CD4-positive, alpha-beta T cell (primary cell): ENCODE measurements around the gene UQCC2. TPM values are rescaled to one million over a fixed set of nuclear protein-coding genes. Genes with fewer than 3 reads are reported as not detected.

Source experiments
- ATAC-seq: fragments of 200-7000 bp; cut with Tn5 transposase; one replicate; pipeline ENCODE4 v1.10.0; 2022; ENCODE audit warnings: mild to moderate bottlenecking; ENCODE audit not compliant: poor library complexity
- CTCF ChIA-PET: fragments of 350-600 bp; sonication (Branson Sonifier 250); formaldehyde crosslinking; loops from one replicate; lab custom pipeline; 2021; ENCODE audit warnings: antibody characterized with exemption, inconsistent platforms; lab: Charles Lee
- POLR2A ChIA-PET: fragments of 350-600 bp; sonication (Branson Sonifier 250); formaldehyde crosslinking; loops from one replicate; lab custom pipeline; 2021; ENCODE audit warnings: antibody characterized with exemption, inconsistent platforms; lab: Charles Lee
- DNase-seq, 14 experiments: peaks; one replicate each; pipeline ENCODE4 v3.0.0-alpha.2; 2013 to 2020; ENCODE audit warnings: mixed read lengths in 2 of 14
- H3K27ac ChIP-seq, 2 donors: one replicate each; pipeline versions ENCODE4 v1.5.1 to v1.7.0; 2013; ENCODE audit warnings: low read length in 2 of 2, low read depth in 1 of 2, mild to moderate bottlenecking in 1 of 2
- H3K27me3 ChIP-seq, 2 experiments: 1 replicate in 1 of 2; 2 replicates in 1 of 2; pipeline versions ENCODE4 v1.6.1 to v1.7.0; 2013; ENCODE audit warnings: low read length in 2 of 2, control low read depth in 1 of 2, mild to moderate bottlenecking in 1 of 2, moderate library complexity in 1 of 2; ENCODE audit not compliant: insufficient read depth in 2 of 2, control insufficient read depth in 1 of 2
- H3K36me3 ChIP-seq: one replicate; pipeline ENCODE4 v1.6.1; 2013; ENCODE audit warnings: low read length, control low read depth; ENCODE audit not compliant: insufficient read depth
- H3K4me1 ChIP-seq: one replicate; pipeline ENCODE4 v1.6.1; 2013; ENCODE audit warnings: low read length, control low read depth; ENCODE audit not compliant: insufficient read depth
- H3K4me3 ChIP-seq: one replicate; pipeline ENCODE4 v1.5.1; 2013; ENCODE audit warnings: mild to moderate bottlenecking, low read length, moderate library complexity
- H3K9me3 ChIP-seq, 2 experiments: 1 replicate in 1 of 2; 2 replicates in 1 of 2; pipeline versions ENCODE4 v1.6.1 to v1.7.0; 2013; ENCODE audit warnings: low read length in 2 of 2, mild to moderate bottlenecking in 2 of 2, control low read depth in 1 of 2, moderate library complexity in 1 of 2; ENCODE audit not compliant: control insufficient read depth in 1 of 2, insufficient read depth in 1 of 2
- H3K27ac Mint-ChIP-seq: one replicate; pipeline ENCODE4 v1.8.0; 2020; ENCODE audit warnings: mixed read lengths
- H3K27me3 Mint-ChIP-seq: one replicate; pipeline ENCODE4 v1.8.0; 2021; ENCODE audit warnings: mixed read lengths
- H3K36me3 Mint-ChIP-seq: one replicate; pipeline ENCODE4 v1.8.0; 2021; ENCODE audit warnings: low read depth, mixed read lengths
- H3K4me1 Mint-ChIP-seq: one replicate; pipeline ENCODE4 v1.8.0; 2021; ENCODE audit warnings: low read depth, mixed read lengths
- H3K4me3 Mint-ChIP-seq: one replicate; pipeline ENCODE4 v1.8.0; 2020; ENCODE audit warnings: mild to moderate bottlenecking, mixed read lengths
- H3K9me3 Mint-ChIP-seq: one replicate; pipeline ENCODE4 v1.8.0; 2020; ENCODE audit warnings: mixed read lengths
- CTCF ChIP-seq: fragments of 200-600 bp; IDR thresholded peaks from one replicate; pipeline ENCODE4 v1.8.0; 2022; ENCODE audit warnings: antibody characterized with exemption, mild to moderate bottlenecking
- intact Hi-C, 2 experiments: fragments of 100-400 bp; cut with DNase I in 1 of 2; cut with micrococcal nuclease in 1 of 2; formaldehyde crosslinking; loops; one replicate each; pipeline versions ENCODE4 v1.15.1 to v1.9.0; 2023 to 2025; cut with DNase I, micrococcal nuclease
- total RNA-seq, 174 experiments: library from RNA in 2 of 174; stranded (reverse) in 2 of 174; gene quantifications; one replicate each; pipeline ENCODE4 v1.2.3 and lab custom pipeline; 2021 to 2026

The UQCC2 gene
- total RNA-seq, 2 experiments from 2014 or later = 8.7 to 9.3 TPM

GRCh38 chr6:33683576-33684427 is 27.7 kb downstream of the UQCC2 start:
- TF ChIP-seq CTCF = no peak
- no peak overlapping the region for H3K4me3 ChIP-seq
- CTCF ChIA-PET = no interaction called here
- no peaks in the 10 kb centered on the region for H3K27me3 ChIP-seq
- DNase-seq = no peak
- no peaks in the 10 kb centered on the region for H3K9me3 ChIP-seq
- H3K4me1 Mint-ChIP-seq = peaks cover 16% of the 10 kb centered on the region
- no peak overlapping the region for H3K27ac ChIP-seq
- peaks cover 16% of the 10 kb centered on the region for H3K4me1 ChIP-seq
- peaks cover 99% of the 10 kb centered on the region for H3K36me3 Mint-ChIP-seq
- POLR2A ChIA-PET = interaction anchor here (0.6 to 2.5 kb wide), 3 partner anchors 11 to 174 kb away, joined by 3 to 9 read pairs (median 3); no protein-coding TSS in a partner anchor
- no peaks in the 10 kb centered on the region for H3K9me3 Mint-ChIP-seq
- peak overlapping the region; percentile 73 for H3K27ac Mint-ChIP-seq
- H3K36me3 ChIP-seq = peaks cover 93% of the 10 kb centered on the region
- H3K27me3 Mint-ChIP-seq = no peaks in the 10 kb centered on the region
- intact Hi-C loops = no loop called here
- peak; percentile 47 for ATAC-seq
- no peak overlapping the region for H3K4me3 Mint-ChIP-seq

- Histone ChIP-seq H3K27me3 (no peaks in the 10 kb centered on the region), H3K4me3 (no peak overlapping the region), H3K27ac (no peak overlapping the region), H3K9me3 (no peaks in the 10 kb centered on the region), H3K4me1 (peaks cover 16% of the 10 kb centered on the region), H3K36me3 (peaks cover 95% of the 10 kb centered on the region)
- no peak for TF ChIP-seq CTCF
- Mint-ChIP-seq H3K36me3 (peaks cover 99% of the 10 kb centered on the region), H3K4me3 (no peak overlapping the region), H3K27ac (peak overlapping the region; percentile 73), H3K27me3 (no peaks in the 10 kb centered on the region), H3K4me1 (peaks cover 16% of the 10 kb centered on the region), H3K9me3 (no peaks in the 10 kb centered on the region)
- CTCF ChIA-PET = no interaction called here
- intact Hi-C loops = no loop called here
- peak in 12 of 14 experiments; percentile 24 to 61 (median 41) for DNase-seq
- peak; percentile 84 for ATAC-seq
- POLR2A ChIA-PET = interaction anchor here (0.6 to 2.5 kb wide), 3 partner anchors 11 to 175 kb away, joined by 3 to 9 read pairs (median 3); no protein-coding TSS in a partner anchor
Measured at GRCh38 chr6:33683051-33683571, 28.4 kb downstream of the UQCC2 start.

GRCh38 chr6:33682341-33682740 is 29.2 kb downstream of the UQCC2 start:
- ChIA-PET CTCF (no interaction called here), POLR2A (interaction anchor here (2.5 kb wide), 1 partner anchor 12 kb away, joined by 9 read pairs; no protein-coding TSS in a partner anchor)
- no peaks in the 10 kb centered on the region for H3K9me3 ChIP-seq
- no peak overlapping the region for H3K4me3 Mint-ChIP-seq
- H3K4me1 Mint-ChIP-seq = peaks cover 16% of the 10 kb centered on the region
- no peak overlapping the region for H3K27ac ChIP-seq
- no peak for TF ChIP-seq CTCF
- intact Hi-C loops = no loop called here
- H3K4me3 ChIP-seq = no peak overlapping the region
- H3K27me3 ChIP-seq = no peaks in the 10 kb centered on the region
- H3K27ac Mint-ChIP-seq = peak overlapping the region; percentile 73
- ATAC-seq (no peak), DNase-seq (no peak)
- no peaks in the 10 kb centered on the region for H3K9me3 Mint-ChIP-seq
- H3K27me3 Mint-ChIP-seq = no peaks in the 10 kb centered on the region
- peaks cover 99% of the 10 kb centered on the region for H3K36me3 Mint-ChIP-seq
- peaks cover 16% of the 10 kb centered on the region for H3K4me1 ChIP-seq
- peaks cover 95% of the 10 kb centered on the region for H3K36me3 ChIP-seq
